B cell (primary cell): ENCODE data around the gene CFAP221. TPM values are rescaled to one million over a fixed set of nuclear protein-coding genes. Genes with fewer than 3 reads are reported as not detected.
"Not testable (repeated sequence)": the region's sequence is repeated elsewhere in the genome, so short reads cannot be mapped to it uniquely, and the experiment has no call there.

Experiments used
- ATAC-seq: fragments of 200-7000 bp; cut with Tn5 transposase; one replicate; pipeline ENCODE4 v1.10.0; 2021; ENCODE audit warnings: low read depth, mild to moderate bottlenecking, moderate number of reproducible peaks, moderate library complexity
- CTCF ChIA-PET: fragments of 350-600 bp; sonication (Branson Sonifier 250); formaldehyde crosslinking; loops from one replicate; lab custom pipeline; 2021; ENCODE audit warnings: antibody characterized with exemption, inconsistent platforms; lab: Charles Lee
- POLR2A ChIA-PET: fragments of 350-600 bp; sonication (Branson Sonifier 250); formaldehyde crosslinking; loops from one replicate; lab custom pipeline; 2021; ENCODE audit warnings: antibody characterized with exemption; lab: Charles Lee
- DNase-seq: peaks from one replicate; pipeline ENCODE4 v3.0.0; 2013
- H2AFZ ChIP-seq: 2 replicates; pipeline ENCODE4 v1.6.1; 2012; ENCODE audit warnings: mild to moderate bottlenecking, low read depth, low read length; ENCODE audit not compliant: insufficient read depth, poor library complexity, severe bottlenecking
- H3K27ac ChIP-seq, 2 donors: 1 replicate in 1 of 2; 2 replicates in 1 of 2; pipeline ENCODE4 v1.5.1; 2012 to 2013; ENCODE audit warnings: low read length in 2 of 2, mild to moderate bottlenecking in 2 of 2, moderate library complexity in 1 of 2
- H3K27me3 ChIP-seq, 4 experiments: fragments of 200-600 bp in 1 of 4; sonication (generic) in 1 of 4; replicated peaks in 1 of 4; 1 replicate in 2 of 4; 2 replicates in 2 of 4; pipeline versions ENCODE4 v1.6.1 to v1.7.0; 2013 to 2016; ENCODE audit warnings: low read length in 3 of 4, mild to moderate bottlenecking in 2 of 4, mixed read lengths in 1 of 4, moderate library complexity in 1 of 4; ENCODE audit not compliant: insufficient read depth in 4 of 4, control insufficient read depth in 3 of 4; ENCODE audit errors: control extremely low read depth in 1 of 4
- H3K36me3 ChIP-seq, 2 experiments: replicated peaks in 1 of 2; 1 replicate in 1 of 2; 2 replicates in 1 of 2; pipeline versions ENCODE4 v1.6.1 to v1.7.1; 2013; ENCODE audit warnings: low read length in 1 of 2; ENCODE audit not compliant: insufficient read depth in 2 of 2, control insufficient read depth in 1 of 2; ENCODE audit errors: control extremely low read depth in 1 of 2, extremely low read depth in 1 of 2
- H3K4me1 ChIP-seq, 2 donors: fragments of 200-600 bp in 1 of 2; sonication (generic) in 1 of 2; 1 replicate in 1 of 2; 2 replicates in 1 of 2; pipeline versions ENCODE4 v1.5.1 to v1.6.1; 2013 to 2017; ENCODE audit warnings: low read length in 2 of 2; ENCODE audit not compliant: control insufficient read depth in 2 of 2, insufficient read depth in 2 of 2
- H3K4me2 ChIP-seq: replicated peaks from 2 replicates; pipeline ENCODE3; 2012; ENCODE audit warnings: mild to moderate bottlenecking, low read depth, low read length; ENCODE audit not compliant: poor library complexity, severe bottlenecking
- H3K4me3 ChIP-seq, 5 experiments: fragments of 200-600 bp in 1 of 5; sonication (generic) in 1 of 5; 1 replicate in 3 of 5; 2 replicates in 2 of 5; pipeline versions ENCODE4 v1.5.1 to v1.7.0; 2011 to 2016; ENCODE audit warnings: low read length in 4 of 5, mild to moderate bottlenecking in 4 of 5, low read depth in 2 of 5, control low read depth in 1 of 5, moderate library complexity in 1 of 5; ENCODE audit not compliant: insufficient read depth in 1 of 5; ENCODE audit errors: control extremely low read depth in 1 of 5, extremely low read depth in 1 of 5
- H3K79me2 ChIP-seq: fragments of 200-600 bp; sonication (generic); one replicate; pipeline ENCODE4 v1.6.0; 2016; ENCODE audit warnings: low read length; ENCODE audit not compliant: control insufficient read depth, insufficient read depth
- H3K9ac ChIP-seq: fragments of 200-600 bp; sonication (generic); 2 replicates; pipeline ENCODE4 v1.6.1; 2017; ENCODE audit warnings: mild to moderate bottlenecking, low read length, moderate library complexity
- H3K9me3 ChIP-seq, 3 donors: one replicate each; pipeline versions ENCODE4 v1.6.1 to v1.7.1; 2013; ENCODE audit warnings: low read length in 2 of 3; ENCODE audit not compliant: control insufficient read depth in 2 of 3, insufficient read depth in 1 of 3; ENCODE audit errors: control extremely low read depth in 1 of 3
- H4K20me1 ChIP-seq: 2 replicates; pipeline ENCODE4 v1.6.0; 2012; ENCODE audit warnings: mild to moderate bottlenecking, low read length; ENCODE audit not compliant: insufficient read depth, control insufficient read depth, poor library complexity, severe bottlenecking
- H3K27ac Mint-ChIP-seq: one replicate; pipeline ENCODE4 v1.8.0; 2021; ENCODE audit warnings: mixed read lengths
- H3K27me3 Mint-ChIP-seq: one replicate; pipeline ENCODE4 v1.8.0; 2021; ENCODE audit warnings: mixed read lengths
- H3K4me1 Mint-ChIP-seq: one replicate; pipeline ENCODE4 v1.8.0; 2021; ENCODE audit warnings: mixed read lengths
- H3K4me3 Mint-ChIP-seq: one replicate; pipeline ENCODE4 v1.8.0; 2021; ENCODE audit warnings: mixed read lengths
- H3K9me3 Mint-ChIP-seq: one replicate; pipeline ENCODE4 v1.8.0; 2022; ENCODE audit warnings: mixed read lengths; ENCODE audit not compliant: insufficient read depth
- EZH2 ChIP-seq: IDR thresholded peaks from 2 replicates; pipeline ENCODE4 v1.6.1; 2012; ENCODE audit warnings: borderline replicate concordance, low read depth, mild to moderate bottlenecking, moderate library complexity, low read length; ENCODE audit not compliant: insufficient read depth, poor library complexity, severe bottlenecking
- WGBS: methylation state at CpG from one replicate; pipeline ENCODE4 v1.1.5; 2013; ENCODE audit warnings: missing lambda C conversion rate; ENCODE audit not compliant: insufficient coverage; 5-methylcytosine and 5-hydroxymethylcytosine counted together
- intact Hi-C: fragments of 100-400 bp; cut with micrococcal nuclease; formaldehyde crosslinking; loops from one replicate; pipeline ENCODE4 v1.10.0; 2022
- polyA plus RNA-seq: library from polyadenylated mRNA; depleted of rRNA; stranded (reverse); fragments of >200 nt; gene quantifications from 2 replicates; pipeline ENCODE4 v1.2.3, GENCODE V29; 2012
- total RNA-seq, 2 donors: library from RNA; stranded (reverse); fragments of 120-200 nt in 1 of 2; gene quantifications; 1 replicate in 1 of 2; 2 replicates in 1 of 2; pipeline versions ENCODE4 v1.2.3 to v1.2.4, GENCODE V29; 2013 to 2022
- TF ChIP-seq, protein P1 (sequence below): fragments of 200-600 bp; IDR thresholded peaks from one replicate; pipeline ENCODE4 v1.8.0; 2022; ENCODE audit warnings: antibody characterized with exemption, mild to moderate bottlenecking

Gene CFAP221
- total and polyA plus RNA-seq, 2 donors (not counting 1 experiment from before 2014, with no cell fraction given) = not detected

- Histone ChIP-seq H3K4me2 (no peak overlapping the region), H3K36me3 (no peaks in the 10 kb centered on the region), H3K27ac (no peak overlapping the region), H3K4me1 (no peaks in the 10 kb centered on the region), H4K20me1 (no peaks in the 10 kb centered on the region), H2AFZ (no peak overlapping the region), H3K27me3 (peaks cover 0 to 14% (median 6%) of the 10 kb centered on the region in 4 experiments), H3K79me2 (no peaks in the 10 kb centered on the region), H3K9me3 (peaks cover 0 to 7% (median 3%) of the 10 kb centered on the region in 3 donors), H3K4me3 (no peak overlapping the region), H3K9ac (no peak overlapping the region)
- POLR2A ChIA-PET = no interaction called here
- Mint-ChIP-seq H3K4me1 (no peaks in the 10 kb centered on the region), H3K27me3 (peaks cover 37% of the 10 kb centered on the region), H3K27ac (no peak overlapping the region), H3K9me3 (no peaks in the 10 kb centered on the region), H3K4me3 (no peak overlapping the region)
- TF ChIP-seq, protein P1, sequence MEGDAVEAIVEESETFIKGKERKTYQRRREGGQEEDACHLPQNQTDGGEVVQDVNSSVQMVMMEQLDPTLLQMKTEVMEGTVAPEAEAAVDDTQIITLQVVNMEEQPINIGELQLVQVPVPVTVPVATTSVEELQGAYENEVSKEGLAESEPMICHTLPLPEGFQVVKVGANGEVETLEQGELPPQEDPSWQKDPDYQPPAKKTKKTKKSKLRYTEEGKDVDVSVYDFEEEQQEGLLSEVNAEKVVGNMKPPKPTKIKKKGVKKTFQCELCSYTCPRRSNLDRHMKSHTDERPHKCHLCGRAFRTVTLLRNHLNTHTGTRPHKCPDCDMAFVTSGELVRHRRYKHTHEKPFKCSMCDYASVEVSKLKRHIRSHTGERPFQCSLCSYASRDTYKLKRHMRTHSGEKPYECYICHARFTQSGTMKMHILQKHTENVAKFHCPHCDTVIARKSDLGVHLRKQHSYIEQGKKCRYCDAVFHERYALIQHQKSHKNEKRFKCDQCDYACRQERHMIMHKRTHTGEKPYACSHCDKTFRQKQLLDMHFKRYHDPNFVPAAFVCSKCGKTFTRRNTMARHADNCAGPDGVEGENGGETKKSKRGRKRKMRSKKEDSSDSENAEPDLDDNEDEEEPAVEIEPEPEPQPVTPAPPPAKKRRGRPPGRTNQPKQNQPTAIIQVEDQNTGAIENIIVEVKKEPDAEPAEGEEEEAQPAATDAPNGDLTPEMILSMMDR = no peak
- no peak for TF ChIP-seq EZH2
- 80% methylated on average over 1 of the region's 3 CpGs for WGBS
- DNase-seq (no peak), ATAC-seq (no peak)
- CTCF ChIA-PET = no interaction called here
- intact Hi-C loops = no loop called here
Observed at GRCh38 chr2:119608553-119608952, 64.3 kb downstream of the CFAP221 start.

DNA sequence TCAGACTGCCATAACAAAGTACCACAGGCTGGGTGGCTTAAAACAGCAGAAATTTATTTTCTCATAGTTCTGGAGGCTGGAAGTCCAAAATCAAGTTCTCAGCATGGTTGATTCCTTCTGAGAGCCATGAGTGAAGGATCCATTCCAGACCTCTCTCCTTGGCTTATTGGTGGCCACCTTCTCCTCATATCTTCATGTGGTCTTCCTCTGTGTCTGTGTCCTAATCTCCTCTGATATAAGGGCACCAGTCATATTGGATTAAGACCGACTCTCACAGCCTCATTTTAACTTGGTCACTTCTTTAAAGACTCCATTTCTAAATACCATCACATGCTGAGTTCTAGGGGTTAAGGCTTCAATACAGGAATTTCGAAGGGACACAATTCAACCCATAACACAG lies 65.1 kb downstream of the CFAP221 start:
- no peak overlapping the region for H3K4me3 Mint-ChIP-seq
- TF ChIP-seq EZH2 = no peak
- TF ChIP-seq, protein P1 = no peak

GRCh38 chr2:119614140-119614539 lies 69.9 kb downstream of the CFAP221 start:
- peaks cover 2 to 22% (median 13%) of the 10 kb centered on the region in 3 donors for H3K9me3 ChIP-seq
- H3K36me3 ChIP-seq, ATAC-seq, H3K4me3 ChIP-seq, POLR2A ChIA-PET, H3K4me3 Mint-ChIP-seq, H3K4me1 Mint-ChIP-seq, H4K20me1 ChIP-seq, H3K79me2 ChIP-seq, CTCF ChIA-PET, H3K27ac ChIP-seq, H3K27ac Mint-ChIP-seq, H3K4me2 ChIP-seq, DNase-seq, H2AFZ ChIP-seq, H3K4me1 ChIP-seq, H3K9ac ChIP-seq, intact Hi-C loops: not testable (repeated sequence)
- H3K27me3 ChIP-seq = peaks cover 0 to 17% (median 1%) of the 10 kb centered on the region in 4 experiments
- Mint-ChIP-seq H3K27me3 (peaks cover 23% of the 10 kb centered on the region), H3K9me3 (peaks cover 14% of the 10 kb centered on the region)

More for the DNA sequence above, 65.1 kb downstream of the CFAP221 start:
- Histone ChIP-seq H3K9ac (no peak overlapping the region), H4K20me1 (no peaks in the 10 kb centered on the region), H2AFZ (no peak overlapping the region), H3K4me2 (no peak overlapping the region), H3K27ac (no peak overlapping the region), H3K79me2 (no peaks in the 10 kb centered on the region), H3K36me3 (no peaks in the 10 kb centered on the region), H3K4me3 (no peak overlapping the region), H3K9me3 (peaks cover 0 to 10% (median 7%) of the 10 kb centered on the region in 3 donors), H3K27me3 (peaks cover 0 to 14% (median 6%) of the 10 kb centered on the region in 4 experiments), H3K4me1 (no peaks in the 10 kb centered on the region)
- POLR2A ChIA-PET = no interaction called here
- Mint-ChIP-seq H3K4me1 (no peaks in the 10 kb centered on the region), H3K27me3 (peaks cover 37% of the 10 kb centered on the region), H3K9me3 (peaks cover 6% of the 10 kb centered on the region), H3K27ac (no peak overlapping the region)
- CTCF ChIA-PET = no interaction called here
- DNase-seq (no peak), ATAC-seq (no peak)
- no CpG with 5 or more reads among the region's 2 CpGs for WGBS
- intact Hi-C loops = no loop called here
